Measurements from ENCODE around the gene CYSLTR2.

Gene CYSLTR2

DNA sequence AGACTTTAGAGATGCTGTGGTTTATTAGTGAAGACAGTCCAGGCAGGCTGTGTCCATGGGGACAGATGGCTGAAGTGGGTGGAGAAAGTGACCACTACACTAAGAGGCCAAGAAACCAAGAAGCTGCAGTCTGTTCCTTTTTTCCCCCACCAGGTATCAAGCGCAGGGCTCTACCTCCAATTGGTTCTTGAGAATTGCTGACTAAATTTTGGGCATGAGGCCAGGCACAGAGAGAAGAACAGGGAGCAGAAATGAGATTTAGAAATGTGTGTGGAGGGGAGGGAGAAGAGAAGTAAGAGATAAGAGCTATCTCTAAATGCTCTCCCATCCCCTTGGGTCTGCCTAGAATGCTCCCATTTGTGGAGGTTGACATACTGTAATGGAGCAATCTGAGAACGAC lies 12.3 kb upstream of the CYSLTR2 start:
- DNase-seq (ENCODE audit: low read depth): no peak
- H3K4me3 ChIP-seq (ENCODE audit: control insufficient read depth, low read depth, low read length): no peak overlapping the region
- TF ChIP-seq, protein P1, sequence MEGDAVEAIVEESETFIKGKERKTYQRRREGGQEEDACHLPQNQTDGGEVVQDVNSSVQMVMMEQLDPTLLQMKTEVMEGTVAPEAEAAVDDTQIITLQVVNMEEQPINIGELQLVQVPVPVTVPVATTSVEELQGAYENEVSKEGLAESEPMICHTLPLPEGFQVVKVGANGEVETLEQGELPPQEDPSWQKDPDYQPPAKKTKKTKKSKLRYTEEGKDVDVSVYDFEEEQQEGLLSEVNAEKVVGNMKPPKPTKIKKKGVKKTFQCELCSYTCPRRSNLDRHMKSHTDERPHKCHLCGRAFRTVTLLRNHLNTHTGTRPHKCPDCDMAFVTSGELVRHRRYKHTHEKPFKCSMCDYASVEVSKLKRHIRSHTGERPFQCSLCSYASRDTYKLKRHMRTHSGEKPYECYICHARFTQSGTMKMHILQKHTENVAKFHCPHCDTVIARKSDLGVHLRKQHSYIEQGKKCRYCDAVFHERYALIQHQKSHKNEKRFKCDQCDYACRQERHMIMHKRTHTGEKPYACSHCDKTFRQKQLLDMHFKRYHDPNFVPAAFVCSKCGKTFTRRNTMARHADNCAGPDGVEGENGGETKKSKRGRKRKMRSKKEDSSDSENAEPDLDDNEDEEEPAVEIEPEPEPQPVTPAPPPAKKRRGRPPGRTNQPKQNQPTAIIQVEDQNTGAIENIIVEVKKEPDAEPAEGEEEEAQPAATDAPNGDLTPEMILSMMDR (IDR thresholded peaks at IDR 0.05; ENCODE audit: control insufficient read depth, insufficient read depth, low read depth, low read length, missing control alignments): no peak

DNA sequence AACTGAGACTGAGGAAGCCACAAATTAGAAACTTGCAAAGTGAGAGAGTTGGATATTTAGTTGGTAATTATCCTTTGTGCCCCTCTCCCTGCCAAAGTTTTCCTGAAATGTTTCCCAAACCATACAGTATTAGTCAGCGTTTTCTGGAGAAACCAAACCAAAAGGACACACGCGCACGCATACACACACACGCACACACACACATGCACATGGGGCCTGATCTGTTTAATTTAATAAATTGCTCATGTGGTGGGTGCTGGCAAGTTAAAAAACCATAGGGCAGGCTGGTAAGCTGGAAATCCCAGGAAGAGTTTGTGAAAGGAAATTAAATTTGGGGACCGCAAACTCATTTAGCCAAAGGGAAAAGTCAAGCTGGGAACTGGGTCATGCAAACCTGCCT lies 11.7 kb upstream of the CYSLTR2 start:
- TF ChIP-seq, protein P1 (IDR thresholded peaks at IDR 0.05; ENCODE audit: control insufficient read depth, insufficient read depth, low read depth, low read length, missing control alignments): no peak
- no peak overlapping the region for H3K4me3 ChIP-seq (ENCODE audit: control insufficient read depth, low read depth, low read length)
- DNase-seq (ENCODE audit: low read depth): no peak

DNA sequence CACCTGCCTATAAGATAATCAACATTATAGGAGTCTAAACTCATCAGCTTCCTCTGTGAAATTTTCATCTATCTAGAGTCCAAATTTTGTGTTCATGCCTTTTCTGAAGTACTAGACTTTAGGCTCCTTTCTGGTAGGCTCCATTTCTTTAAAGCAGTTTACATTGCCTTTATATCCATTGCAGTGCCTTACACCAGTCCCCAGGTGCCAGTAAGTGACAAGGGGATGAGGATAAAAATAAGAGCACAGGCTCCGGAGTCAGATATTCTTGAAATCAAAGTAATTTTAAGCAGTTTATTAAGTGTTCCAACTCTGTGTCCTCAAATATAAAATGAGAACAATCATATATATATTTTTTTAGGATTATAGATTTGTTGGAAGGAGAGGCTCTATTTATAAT lies 10.6 kb upstream of the CYSLTR2 start:
- no peak for DNase-seq (ENCODE audit: low read depth)
- no peak overlapping the region for H3K4me3 ChIP-seq (ENCODE audit: control insufficient read depth, low read depth, low read length)
- TF ChIP-seq, protein P1 (IDR thresholded peaks at IDR 0.05; ENCODE audit: control insufficient read depth, insufficient read depth, low read depth, low read length, missing control alignments): no peak

DNA sequence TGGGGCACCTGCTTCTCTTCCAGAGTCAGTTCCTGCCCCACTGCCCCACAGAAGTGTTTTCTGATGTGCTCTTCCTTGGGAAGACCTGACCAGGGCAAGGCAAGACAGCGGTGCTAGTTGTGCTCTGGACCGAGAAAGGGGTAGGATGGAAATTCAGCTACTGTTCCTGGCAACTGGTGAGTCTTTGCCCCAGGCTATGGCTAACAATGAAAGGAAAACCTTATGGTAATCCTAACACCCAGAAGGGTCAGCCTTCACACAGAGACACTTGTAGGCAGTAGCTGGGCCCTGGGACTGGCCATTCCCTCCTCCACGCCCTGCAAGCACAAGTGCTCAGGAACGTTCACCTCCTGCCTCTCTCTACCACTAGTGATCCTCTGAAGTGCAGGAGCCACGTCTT lies 9.6 kb upstream of the CYSLTR2 start:
- DNase-seq (ENCODE audit: low read depth): no peak
- no peak overlapping the region for H3K4me3 ChIP-seq (ENCODE audit: control insufficient read depth, low read depth, low read length)
- TF ChIP-seq, protein P1 (IDR thresholded peaks at IDR 0.05; ENCODE audit: control insufficient read depth, insufficient read depth, low read depth, low read length, missing control alignments): no peak

DNA sequence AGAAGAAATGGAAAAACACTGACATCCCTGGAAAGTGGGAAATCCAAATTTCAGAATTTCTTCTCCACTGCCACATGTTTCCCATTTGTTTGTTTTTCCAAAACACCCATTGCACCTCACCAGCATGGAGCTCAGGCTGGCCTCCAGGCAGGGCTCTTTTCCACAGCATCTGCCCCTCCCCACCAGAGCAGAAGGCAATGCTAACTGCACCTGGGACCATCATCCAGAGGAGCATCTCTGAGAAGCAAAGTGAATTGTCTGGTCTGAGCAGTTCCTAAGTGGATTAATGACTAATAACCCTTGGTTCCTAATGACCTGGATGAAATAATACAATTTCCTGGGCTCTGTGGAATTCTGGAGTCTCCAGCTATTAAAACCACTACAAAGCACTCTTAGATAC lies 8.8 kb upstream of the CYSLTR2 start:
- no peak for DNase-seq (ENCODE audit: low read depth)
- TF ChIP-seq, protein P1 (IDR thresholded peaks at IDR 0.05; ENCODE audit: control insufficient read depth, insufficient read depth, low read depth, low read length, missing control alignments): no peak
- no peak overlapping the region for H3K4me3 ChIP-seq (ENCODE audit: control insufficient read depth, low read depth, low read length)

DNA sequence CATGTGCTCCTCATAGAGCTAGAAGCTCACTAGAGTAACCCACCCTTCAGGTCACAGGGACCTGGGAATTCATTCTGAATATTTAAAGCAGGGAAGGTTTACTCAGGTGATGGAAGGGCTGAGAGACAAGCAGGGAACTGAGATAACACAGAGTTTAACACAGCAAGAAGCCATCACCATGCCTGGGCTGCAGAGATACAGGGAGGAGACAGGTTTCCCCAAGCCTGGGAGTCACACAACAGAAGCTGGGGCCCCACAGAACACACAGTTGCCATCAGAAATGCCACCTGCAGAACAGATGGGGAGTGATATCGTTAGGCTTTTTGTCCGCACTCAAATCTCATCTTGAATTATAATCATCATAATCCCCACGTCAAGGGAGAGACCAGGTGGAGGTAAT lies 7.9 kb upstream of the CYSLTR2 start:
- no peak for DNase-seq (ENCODE audit: low read depth)
- H3K4me3 ChIP-seq (ENCODE audit: control insufficient read depth, low read depth, low read length): no peak overlapping the region
- TF ChIP-seq, protein P1 (IDR thresholded peaks at IDR 0.05; ENCODE audit: control insufficient read depth, insufficient read depth, low read depth, low read length, missing control alignments): no peak

DNA sequence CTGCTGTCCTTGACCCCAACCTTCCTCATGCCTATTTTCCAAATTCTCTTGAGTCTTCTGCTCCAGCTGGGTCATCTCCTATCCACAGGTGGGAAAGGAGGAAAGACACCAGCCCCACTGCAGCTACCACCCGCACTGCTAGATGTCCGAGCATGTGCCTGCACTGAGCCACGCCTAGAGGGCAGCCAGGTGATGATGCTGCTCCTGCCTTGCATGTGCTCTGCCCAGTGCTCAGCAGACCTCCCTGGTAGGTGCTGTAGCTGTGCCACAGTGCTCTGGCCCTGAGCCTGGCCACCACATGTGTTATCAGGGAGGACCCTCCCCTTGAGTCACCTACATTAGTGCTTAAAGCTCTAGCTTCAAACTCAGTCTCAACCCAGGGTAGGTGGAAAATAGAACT lies 6.9 kb upstream of the CYSLTR2 start:
- no peak for DNase-seq (ENCODE audit: low read depth)
- H3K4me3 ChIP-seq (ENCODE audit: control insufficient read depth, low read depth, low read length): no peak overlapping the region
- TF ChIP-seq, protein P1 (IDR thresholded peaks at IDR 0.05; ENCODE audit: control insufficient read depth, insufficient read depth, low read depth, low read length, missing control alignments): no peak
